ENCODE data around the gene TAC3.

The TAC3 gene

DNA sequence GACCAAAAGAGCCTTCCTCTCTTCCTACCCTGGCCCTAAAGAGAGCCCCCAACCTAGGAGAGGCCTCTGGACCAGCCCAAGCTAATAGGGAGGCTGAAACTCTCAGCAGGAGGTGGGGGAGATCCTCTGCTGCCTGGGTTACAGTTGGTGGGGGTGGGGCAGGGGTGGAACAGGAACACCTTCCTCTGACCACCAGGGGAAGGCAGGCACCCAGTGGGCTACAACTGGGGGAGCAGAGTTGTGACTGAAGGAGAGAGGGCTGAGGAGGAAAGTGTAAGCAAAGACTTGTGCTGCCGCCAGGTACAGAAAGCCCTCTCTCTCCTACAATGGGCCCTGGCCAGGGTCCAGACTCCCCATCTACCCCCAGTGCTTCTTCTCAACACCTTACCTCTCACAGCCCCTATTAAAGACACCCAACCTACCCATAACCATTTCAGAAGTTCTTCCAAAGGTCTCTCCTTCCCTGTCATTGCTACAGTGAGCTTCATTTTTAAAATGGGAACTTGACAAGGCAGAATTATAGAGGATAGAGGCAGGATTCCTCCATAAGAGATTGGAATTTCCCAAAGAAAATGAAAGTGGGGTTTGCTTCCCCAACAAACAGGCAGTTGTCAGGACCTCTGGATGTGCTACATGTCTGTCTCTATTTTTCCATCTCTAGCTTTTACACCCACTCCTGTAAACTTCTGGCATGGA is 32.2 kb upstream of the TAC3 start:
- H3K27me3 ChIP-seq (replicated peaks; ENCODE audit: control insufficient read depth, insufficient read depth, low read length, poor library complexity, severe bottlenecking): no peaks in the 10 kb centered on the region
- H3K9me3 ChIP-seq (ENCODE audit: control insufficient read depth, low read length): no peaks in the 10 kb centered on the region
- H3K36me3 ChIP-seq (ENCODE audit: control insufficient read depth, insufficient read depth, low read length): no peaks in the 10 kb centered on the region
- peaks cover 3% of the 10 kb centered on the region for H3K4me1 ChIP-seq (ENCODE audit: control insufficient read depth, insufficient read depth, low read length, poor library complexity, severe bottlenecking)
- no peak overlapping the region for H3K4me3 ChIP-seq (ENCODE audit: insufficient read depth, low read depth, low read length, poor library complexity, severe bottlenecking)
- DNase-seq: no peak
- H3K27ac ChIP-seq (ENCODE audit: insufficient read depth, low read length, poor library complexity, severe bottlenecking): no peak overlapping the region

DNA sequence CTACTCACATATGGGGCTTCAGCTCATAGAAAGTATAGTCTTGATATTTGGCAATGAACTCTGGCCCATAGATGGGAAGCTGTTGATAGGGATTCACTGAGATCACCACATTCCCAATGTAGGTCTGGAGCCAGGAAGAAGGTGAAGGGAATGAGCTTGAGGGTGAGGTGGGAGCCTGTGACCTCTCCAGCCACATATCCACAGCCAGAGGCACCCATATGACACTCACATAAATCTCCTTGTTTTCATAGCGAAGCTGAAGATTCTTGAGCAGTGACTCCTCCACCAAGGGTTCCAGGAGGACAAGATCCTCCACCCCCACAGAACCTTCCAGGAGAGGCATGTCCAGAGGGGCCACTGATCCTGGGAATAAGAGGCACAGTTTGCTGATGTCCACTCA is 31.7 kb upstream of the TAC3 start:
- Histone ChIP-seq H3K36me3 (ENCODE audit: control insufficient read depth, insufficient read depth, low read length) (no peaks in the 10 kb centered on the region), H3K27ac (ENCODE audit: insufficient read depth, low read length, poor library complexity, severe bottlenecking) (no peak overlapping the region), H3K4me1 (ENCODE audit: control insufficient read depth, insufficient read depth, low read length, poor library complexity, severe bottlenecking) (peaks cover 3% of the 10 kb centered on the region), H3K27me3 (replicated peaks; ENCODE audit: control insufficient read depth, insufficient read depth, low read length, poor library complexity, severe bottlenecking) (no peaks in the 10 kb centered on the region), H3K4me3 (ENCODE audit: insufficient read depth, low read depth, low read length, poor library complexity, severe bottlenecking) (no peak overlapping the region), H3K9me3 (ENCODE audit: control insufficient read depth, low read length) (no peaks in the 10 kb centered on the region)
- DNase-seq: no peak

DNA sequence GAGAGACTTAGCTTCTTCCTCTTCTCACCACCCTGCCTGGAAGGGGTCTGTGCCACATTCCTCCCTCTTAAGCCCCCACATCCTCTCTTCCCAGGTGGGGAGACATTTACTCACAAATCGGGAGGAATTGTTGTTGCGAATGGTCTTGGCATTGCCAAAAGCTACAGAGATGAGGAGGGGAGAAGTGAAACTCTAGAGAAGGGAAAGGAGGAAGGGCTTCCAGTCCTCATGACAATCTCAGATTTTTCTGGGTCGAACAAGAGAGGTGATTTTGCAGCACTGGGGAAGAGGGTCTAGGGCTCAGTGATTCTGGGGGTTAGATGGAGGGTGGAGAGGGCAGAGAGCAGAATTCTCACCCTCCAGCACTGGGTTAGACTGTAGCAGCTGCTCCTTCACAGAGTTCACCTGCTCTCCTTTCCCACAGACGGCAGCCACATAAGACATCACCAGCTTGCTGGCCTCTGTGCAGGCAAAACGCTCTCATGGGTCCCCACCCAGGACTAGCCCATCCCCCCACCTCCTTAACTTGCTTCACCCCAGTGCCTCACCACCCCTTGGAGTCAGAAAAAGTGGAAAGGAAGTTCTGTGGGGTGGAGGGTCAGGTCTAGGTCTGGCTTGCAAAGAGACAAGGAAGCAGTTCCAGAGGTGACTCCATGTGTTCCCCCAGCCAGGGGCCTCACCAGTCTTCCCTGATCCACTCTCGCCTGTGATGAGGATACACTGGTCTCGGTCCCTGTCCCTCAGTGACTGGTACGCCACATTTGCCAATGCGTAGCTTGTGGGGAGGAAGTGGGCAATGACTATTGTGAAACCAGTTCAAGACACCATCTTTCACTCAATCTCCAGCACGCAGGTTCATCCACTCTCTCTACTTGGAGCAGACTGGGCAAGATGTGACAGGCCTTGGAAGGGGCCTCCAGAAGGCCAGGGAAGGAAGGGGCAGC is 30.9 kb upstream of the TAC3 start:
- Histone ChIP-seq H3K27me3 (replicated peaks; ENCODE audit: control insufficient read depth, insufficient read depth, low read length, poor library complexity, severe bottlenecking) (no peaks in the 10 kb centered on the region), H3K27ac (ENCODE audit: insufficient read depth, low read length, poor library complexity, severe bottlenecking) (no peak overlapping the region), H3K4me1 (ENCODE audit: control insufficient read depth, insufficient read depth, low read length, poor library complexity, severe bottlenecking) (peaks cover 3% of the 10 kb centered on the region), H3K9me3 (ENCODE audit: control insufficient read depth, low read length) (no peaks in the 10 kb centered on the region), H3K4me3 (ENCODE audit: insufficient read depth, low read depth, low read length, poor library complexity, severe bottlenecking) (no peak overlapping the region), H3K36me3 (ENCODE audit: control insufficient read depth, insufficient read depth, low read length) (no peaks in the 10 kb centered on the region)
- DNase-seq: no peak

DNA sequence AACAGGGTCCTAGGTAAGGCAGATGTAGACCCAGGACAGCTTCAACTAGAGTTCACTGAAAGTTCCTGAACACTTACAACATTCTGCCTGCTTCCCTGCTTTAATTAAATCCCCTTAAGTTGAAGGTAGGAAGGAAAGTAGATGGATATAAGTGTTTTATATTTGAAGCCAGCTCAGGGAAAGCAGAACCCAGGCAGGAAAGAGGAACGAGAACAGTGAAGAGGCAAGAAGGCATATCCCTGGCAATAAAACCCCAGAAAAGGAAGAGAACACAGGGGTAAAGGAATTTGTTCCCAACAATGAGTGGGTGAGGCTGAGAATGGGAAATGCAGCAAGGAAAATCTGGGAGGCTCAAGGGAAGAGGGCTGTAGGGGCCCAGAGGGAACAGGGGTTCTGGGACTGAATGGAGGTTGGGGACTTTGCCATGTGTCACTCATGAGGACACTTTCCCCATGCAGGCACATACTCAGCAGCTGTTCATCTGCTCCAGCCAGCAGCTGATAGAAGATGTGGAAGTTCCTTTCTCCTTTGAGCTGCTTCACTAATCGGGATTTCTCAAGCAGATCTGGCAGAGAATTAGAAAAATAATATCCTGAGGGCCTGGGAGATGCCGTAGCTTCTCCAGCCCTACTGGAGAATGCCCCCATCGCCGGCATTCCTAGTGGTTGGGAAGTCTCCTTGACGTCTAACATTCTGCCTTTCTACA is 29.9 kb upstream of the TAC3 start:
- no peak for DNase-seq
- H3K4me1 ChIP-seq (ENCODE audit: control insufficient read depth, insufficient read depth, low read length, poor library complexity, severe bottlenecking): peaks cover 3% of the 10 kb centered on the region
- no peaks in the 10 kb centered on the region for H3K36me3 ChIP-seq (ENCODE audit: control insufficient read depth, insufficient read depth, low read length)
- no peak overlapping the region for H3K4me3 ChIP-seq (ENCODE audit: insufficient read depth, low read depth, low read length, poor library complexity, severe bottlenecking)
- H3K27me3 ChIP-seq (replicated peaks; ENCODE audit: control insufficient read depth, insufficient read depth, low read length, poor library complexity, severe bottlenecking): no peaks in the 10 kb centered on the region
- H3K9me3 ChIP-seq (ENCODE audit: control insufficient read depth, low read length): no peaks in the 10 kb centered on the region
- H3K27ac ChIP-seq (ENCODE audit: insufficient read depth, low read length, poor library complexity, severe bottlenecking): no peak overlapping the region

DNA sequence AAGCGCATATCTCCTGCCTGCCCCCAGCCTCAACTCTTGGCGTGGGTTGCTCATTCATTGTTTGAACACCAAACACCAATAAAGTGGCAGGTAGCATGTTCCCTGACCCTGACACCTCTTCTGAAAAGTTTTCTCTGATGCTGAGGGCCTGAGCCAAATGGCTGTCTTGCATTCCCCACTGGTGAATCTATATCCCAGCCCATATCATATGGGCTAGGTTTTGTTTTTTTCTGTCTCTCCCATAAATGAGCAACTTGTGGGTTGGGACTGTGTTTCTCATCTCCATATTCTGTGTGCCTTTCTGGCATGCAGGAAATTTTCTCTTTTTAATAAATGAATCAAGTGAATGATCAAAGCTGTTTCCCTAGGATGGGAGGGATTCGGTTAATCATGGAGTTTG is 28.6 kb upstream of the TAC3 start:
- DNase-seq: no peak
- H3K9me3 ChIP-seq (ENCODE audit: control insufficient read depth, low read length): no peaks in the 10 kb centered on the region
- H3K36me3 ChIP-seq (ENCODE audit: control insufficient read depth, insufficient read depth, low read length): no peaks in the 10 kb centered on the region
- H3K4me1 ChIP-seq (ENCODE audit: control insufficient read depth, insufficient read depth, low read length, poor library complexity, severe bottlenecking): peaks cover 3% of the 10 kb centered on the region
- no peak overlapping the region for H3K27ac ChIP-seq (ENCODE audit: insufficient read depth, low read length, poor library complexity, severe bottlenecking)
- no peaks in the 10 kb centered on the region for H3K27me3 ChIP-seq (replicated peaks; ENCODE audit: control insufficient read depth, insufficient read depth, low read length, poor library complexity, severe bottlenecking)
- H3K4me3 ChIP-seq (ENCODE audit: insufficient read depth, low read depth, low read length, poor library complexity, severe bottlenecking): no peak overlapping the region

DNA sequence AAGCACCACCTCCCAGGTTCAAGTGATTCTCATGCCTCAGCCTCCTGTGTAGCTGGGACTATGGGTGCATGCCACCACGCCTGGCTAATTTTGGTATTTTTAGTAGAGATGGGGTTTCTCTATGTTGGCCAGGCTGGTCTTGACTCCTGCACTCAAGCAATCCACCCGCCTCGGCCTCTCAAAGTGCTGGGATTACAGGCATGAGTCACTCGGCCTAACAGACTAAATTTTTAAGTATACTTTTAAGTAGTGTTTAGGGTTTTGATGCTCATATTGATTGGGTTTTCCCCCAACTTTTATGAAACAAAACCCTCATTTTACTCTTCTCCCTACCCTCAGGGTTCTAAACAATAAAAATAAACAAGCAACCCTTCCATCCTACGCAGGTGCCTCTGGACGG is 28.1 kb upstream of the TAC3 start:
- peaks cover 3% of the 10 kb centered on the region for H3K4me1 ChIP-seq (ENCODE audit: control insufficient read depth, insufficient read depth, low read length, poor library complexity, severe bottlenecking)
- no peaks in the 10 kb centered on the region for H3K36me3 ChIP-seq (ENCODE audit: control insufficient read depth, insufficient read depth, low read length)
- H3K27me3 ChIP-seq (replicated peaks; ENCODE audit: control insufficient read depth, insufficient read depth, low read length, poor library complexity, severe bottlenecking): no peaks in the 10 kb centered on the region
- H3K27ac ChIP-seq (ENCODE audit: insufficient read depth, low read length, poor library complexity, severe bottlenecking): no peak overlapping the region
- no peaks in the 10 kb centered on the region for H3K9me3 ChIP-seq (ENCODE audit: control insufficient read depth, low read length)
- no peak overlapping the region for H3K4me3 ChIP-seq (ENCODE audit: insufficient read depth, low read depth, low read length, poor library complexity, severe bottlenecking)
- no peak for DNase-seq

DNA sequence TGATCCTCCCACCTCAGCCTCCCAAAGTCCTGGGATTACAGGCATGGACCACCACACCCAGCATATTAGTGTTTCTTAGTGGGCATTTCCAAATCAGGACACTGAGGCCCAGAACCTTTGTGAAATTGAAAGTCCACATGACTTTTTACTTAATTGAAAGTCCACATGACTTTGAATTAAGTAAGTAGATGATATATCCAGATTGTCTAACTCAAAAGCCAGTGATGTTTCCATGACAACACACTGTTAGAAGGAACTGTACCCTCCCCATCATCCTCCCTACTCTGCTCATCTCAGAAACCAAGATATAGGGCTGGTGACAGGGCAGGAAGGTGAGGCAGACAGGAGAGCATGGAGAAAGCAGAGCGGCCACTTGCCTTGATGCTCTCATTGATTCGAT is 26.4 kb upstream of the TAC3 start:
- peaks cover 2% of the 10 kb centered on the region for H3K4me1 ChIP-seq (ENCODE audit: control insufficient read depth, insufficient read depth, low read length, poor library complexity, severe bottlenecking)
- H3K4me3 ChIP-seq (ENCODE audit: insufficient read depth, low read depth, low read length, poor library complexity, severe bottlenecking): no peak overlapping the region
- H3K9me3 ChIP-seq (ENCODE audit: control insufficient read depth, low read length): no peaks in the 10 kb centered on the region
- no peak for DNase-seq
- H3K27ac ChIP-seq (ENCODE audit: insufficient read depth, low read length, poor library complexity, severe bottlenecking): no peak overlapping the region
- H3K27me3 ChIP-seq (replicated peaks; ENCODE audit: control insufficient read depth, insufficient read depth, low read length, poor library complexity, severe bottlenecking): no peaks in the 10 kb centered on the region
- no peaks in the 10 kb centered on the region for H3K36me3 ChIP-seq (ENCODE audit: control insufficient read depth, insufficient read depth, low read length)

DNA sequence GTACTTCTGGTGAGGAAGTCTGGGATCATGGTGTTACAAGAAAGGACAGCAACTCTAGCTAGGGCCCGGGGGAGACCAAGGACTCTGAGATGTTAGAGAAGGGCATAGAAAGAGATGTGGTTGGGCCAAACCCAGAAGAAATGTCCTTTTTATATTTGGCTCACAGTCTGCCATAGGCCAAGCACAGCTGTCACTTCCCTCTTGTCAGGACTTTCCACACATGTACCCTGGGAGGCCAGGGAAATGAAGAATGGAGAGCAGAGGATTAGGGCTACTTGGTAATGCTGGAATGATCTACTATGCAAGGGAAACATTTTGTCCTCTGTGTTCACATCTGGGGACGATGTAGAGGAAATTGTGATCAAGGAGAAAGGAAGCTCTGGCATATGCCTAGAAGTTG is 24.4 kb upstream of the TAC3 start:
- H3K27ac ChIP-seq (ENCODE audit: insufficient read depth, low read length, poor library complexity, severe bottlenecking): no peak overlapping the region
- no peaks in the 10 kb centered on the region for H3K36me3 ChIP-seq (ENCODE audit: control insufficient read depth, insufficient read depth, low read length)
- H3K27me3 ChIP-seq (replicated peaks; ENCODE audit: control insufficient read depth, insufficient read depth, low read length, poor library complexity, severe bottlenecking): no peaks in the 10 kb centered on the region
- no peak for DNase-seq
- no peak overlapping the region for H3K4me3 ChIP-seq (ENCODE audit: insufficient read depth, low read depth, low read length, poor library complexity, severe bottlenecking)
- H3K9me3 ChIP-seq (ENCODE audit: control insufficient read depth, low read length): no peaks in the 10 kb centered on the region
- no peaks in the 10 kb centered on the region for H3K4me1 ChIP-seq (ENCODE audit: control insufficient read depth, insufficient read depth, low read length, poor library complexity, severe bottlenecking)

DNA sequence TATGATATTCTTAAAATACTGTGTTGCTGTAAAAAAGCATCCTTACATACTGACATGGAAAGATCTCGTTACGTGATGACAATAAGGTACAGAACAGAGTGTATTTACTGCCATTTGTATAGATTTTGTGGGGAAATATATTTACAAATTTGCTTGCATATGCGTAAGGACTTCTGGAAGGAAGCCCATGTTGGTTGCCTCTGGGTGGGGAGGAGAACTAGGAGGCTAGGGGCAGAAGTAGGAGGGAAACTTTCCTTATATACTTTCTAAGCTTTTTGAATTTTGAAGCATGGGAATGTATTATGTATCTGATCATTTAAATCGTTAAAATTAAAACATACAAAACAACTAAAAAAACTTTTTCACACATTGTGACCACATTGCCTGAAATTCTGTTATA is 23.9 kb upstream of the TAC3 start:
- Histone ChIP-seq H3K27me3 (replicated peaks; ENCODE audit: control insufficient read depth, insufficient read depth, low read length, poor library complexity, severe bottlenecking) (no peaks in the 10 kb centered on the region), H3K4me1 (ENCODE audit: control insufficient read depth, insufficient read depth, low read length, poor library complexity, severe bottlenecking) (no peaks in the 10 kb centered on the region), H3K4me3 (ENCODE audit: insufficient read depth, low read depth, low read length, poor library complexity, severe bottlenecking) (no peak overlapping the region), H3K9me3 (ENCODE audit: control insufficient read depth, low read length) (no peaks in the 10 kb centered on the region), H3K27ac (ENCODE audit: insufficient read depth, low read length, poor library complexity, severe bottlenecking) (no peak overlapping the region), H3K36me3 (ENCODE audit: control insufficient read depth, insufficient read depth, low read length) (no peaks in the 10 kb centered on the region)
- DNase-seq: no peak

Data from effector memory CD4-positive, alpha-beta T cell (primary cell).